ENCODE data around the gene HAUS5.
"Not testable (repeated sequence)": the region's sequence is repeated elsewhere in the genome, so short reads cannot be mapped to it uniquely, and the experiment has no call there.

Gene HAUS5

GRCh38 chr19:35612559-35613321 is at the start of gene HAUS5:
TSS of gene HAUS5 (plus strand) at chr19:35612735. CDS start at chr19:35612795, 60 bp downstream.
- DNase-seq: peak; percentile 92

GRCh38 chr19:35562776-35563175 is 49.8 kb upstream of the HAUS5 start:
- DNase-seq: no peak

- no peak for DNase-seq
Measured at GRCh38 chr19:35563207-35563829, 49.2 kb upstream of the HAUS5 start, which contains the start of gene ATP4A. TSS of gene ATP4A (minus strand) at chr19:35563658. CDS start at chr19:35563629, 29 bp downstream.

- no peak for DNase-seq
Measured at GRCh38 chr19:35565016-35565856, 47.3 kb upstream of the HAUS5 start.

- no peak for DNase-seq
Measured at GRCh38 chr19:35566738-35567137, 45.8 kb upstream of the HAUS5 start.

GRCh38 chr19:35569281-35569781 is 43.2 kb upstream of the HAUS5 start:
- DNase-seq: peak; percentile 23

- DNase-seq: no peak
Measured at GRCh38 chr19:35571406-35571965, 41.0 kb upstream of the HAUS5 start.

GRCh38 chr19:35577918-35578317 is 34.6 kb upstream of the HAUS5 start:
- no peak for DNase-seq

GRCh38 chr19:35578707-35579106 is 33.8 kb upstream of the HAUS5 start:
- no peak for DNase-seq

- no peak for DNase-seq
Measured at GRCh38 chr19:35582760-35583159, 29.8 kb upstream of the HAUS5 start.

GRCh38 chr19:35585848-35586247 is 26.7 kb upstream of the HAUS5 start, which contains the start of gene PMIS2:
TSS of gene PMIS2 (plus strand) at chr19:35586173. CDS start at chr19:35586260, 87 bp downstream.
- DNase-seq: no peak

- no peak for DNase-seq
Measured at GRCh38 chr19:35587321-35587720, 25.2 kb upstream of the HAUS5 start.

GRCh38 chr19:35590875-35591274 is 21.7 kb upstream of the HAUS5 start:
- no peak for DNase-seq

- DNase-seq: peak; percentile 28
Measured at GRCh38 chr19:35592226-35592625, 20.3 kb upstream of the HAUS5 start.

- DNase-seq: not testable (repeated sequence)
Measured at GRCh38 chr19:35595026-35595425, 17.5 kb upstream of the HAUS5 start.

GRCh38 chr19:35595928-35596327 is 16.6 kb upstream of the HAUS5 start:
- no peak for DNase-seq

GRCh38 chr19:35596366-35596999 is 16.1 kb upstream of the HAUS5 start:
- no peak for DNase-seq

GRCh38 chr19:35601971-35602370 is 10.6 kb upstream of the HAUS5 start:
- DNase-seq: no peak

GRCh38 chr19:35604436-35604835 is 8.1 kb upstream of the HAUS5 start:
- DNase-seq: not testable (repeated sequence)

GRCh38 chr19:35607170-35607569 is 5.4 kb upstream of the HAUS5 start:
- DNase-seq: not testable (repeated sequence)

GRCh38 chr19:35607661-35608060 is 4.9 kb upstream of the HAUS5 start:
- no peak for DNase-seq

GRCh38 chr19:35608251-35608650 is 4.3 kb upstream of the HAUS5 start:
- DNase-seq: no peak

Data from NCI-H146 (cell line).